Measurements from ENCODE around the gene MRPL11.
"Not testable (repeated sequence)": the region's sequence is repeated elsewhere in the genome, so short reads cannot be mapped to it uniquely, and the experiment has no call there.

The MRPL11 gene

DNA sequence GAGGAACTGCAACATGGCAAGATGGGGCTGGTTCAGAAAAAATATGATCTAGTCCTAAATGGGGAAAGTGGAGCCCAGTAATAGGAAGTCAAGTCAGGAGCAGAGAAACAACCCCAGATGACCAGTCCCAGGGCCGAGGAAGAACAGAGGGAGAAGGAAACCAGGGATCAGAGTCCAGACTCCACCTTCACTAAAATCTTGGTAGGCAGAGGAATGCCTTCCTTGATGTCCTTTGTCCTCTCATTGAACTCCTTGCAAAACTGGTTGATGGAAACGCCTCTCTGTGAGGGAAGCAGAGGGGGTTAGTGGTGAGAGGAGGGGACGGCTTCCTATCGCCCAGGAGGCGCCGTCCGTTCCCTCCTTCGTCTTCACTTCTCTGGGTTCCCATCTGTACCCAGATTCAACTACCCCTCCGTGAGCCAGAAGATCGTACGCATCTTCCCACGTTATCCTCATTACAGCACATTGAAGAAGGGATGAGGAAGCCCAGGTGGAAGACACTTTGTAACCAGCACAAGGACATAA lies 607 bp downstream of the MRPL11 start:
- Mint-ChIP-seq H3K27me3 (ENCODE audit: low read depth) (peaks cover 7% of the 10 kb centered on the region), H3K36me3 (ENCODE audit: low read depth) (peaks cover 25% of the 10 kb centered on the region), H3K27ac (peak overlapping the region; percentile 98 to 100 (median 99)), H3K4me1 (peaks cover 6% of the 10 kb centered on the region), H3K4me3 (peak overlapping the region; percentile 88 to 94 (median 90)), H3K9me3 (no peaks in the 10 kb centered on the region)
- TF ChIP-seq, protein P1, sequence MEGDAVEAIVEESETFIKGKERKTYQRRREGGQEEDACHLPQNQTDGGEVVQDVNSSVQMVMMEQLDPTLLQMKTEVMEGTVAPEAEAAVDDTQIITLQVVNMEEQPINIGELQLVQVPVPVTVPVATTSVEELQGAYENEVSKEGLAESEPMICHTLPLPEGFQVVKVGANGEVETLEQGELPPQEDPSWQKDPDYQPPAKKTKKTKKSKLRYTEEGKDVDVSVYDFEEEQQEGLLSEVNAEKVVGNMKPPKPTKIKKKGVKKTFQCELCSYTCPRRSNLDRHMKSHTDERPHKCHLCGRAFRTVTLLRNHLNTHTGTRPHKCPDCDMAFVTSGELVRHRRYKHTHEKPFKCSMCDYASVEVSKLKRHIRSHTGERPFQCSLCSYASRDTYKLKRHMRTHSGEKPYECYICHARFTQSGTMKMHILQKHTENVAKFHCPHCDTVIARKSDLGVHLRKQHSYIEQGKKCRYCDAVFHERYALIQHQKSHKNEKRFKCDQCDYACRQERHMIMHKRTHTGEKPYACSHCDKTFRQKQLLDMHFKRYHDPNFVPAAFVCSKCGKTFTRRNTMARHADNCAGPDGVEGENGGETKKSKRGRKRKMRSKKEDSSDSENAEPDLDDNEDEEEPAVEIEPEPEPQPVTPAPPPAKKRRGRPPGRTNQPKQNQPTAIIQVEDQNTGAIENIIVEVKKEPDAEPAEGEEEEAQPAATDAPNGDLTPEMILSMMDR (IDR thresholded peaks at IDR 0.05; ENCODE audit: unreplicated experiment in 3 of 3): no peak

DNA sequence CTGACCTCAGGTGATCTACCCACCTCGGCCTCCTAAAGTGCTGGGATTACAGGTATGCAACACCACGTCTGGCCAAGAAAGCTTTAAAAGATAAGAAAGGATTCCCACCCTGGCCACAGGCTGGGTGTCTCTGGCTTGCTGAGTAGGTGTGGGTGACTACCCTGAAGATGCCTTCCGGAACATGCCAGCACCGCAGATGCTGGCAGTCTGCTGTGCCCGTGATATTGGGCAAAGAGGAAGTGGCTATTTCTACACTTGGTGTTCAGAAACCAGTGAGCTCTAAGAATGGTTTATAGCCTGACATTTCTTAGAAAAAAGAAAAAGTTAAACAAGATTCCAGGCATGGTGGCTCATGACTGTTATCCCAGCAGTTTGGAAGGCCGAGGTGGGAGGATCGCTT lies 6.1 kb downstream of the MRPL11 start:
- peaks cover 38% of the 10 kb centered on the region for H3K36me3 Mint-ChIP-seq (ENCODE audit: low read depth)
- H3K27ac Mint-ChIP-seq: no peak overlapping the region
- H3K9me3 Mint-ChIP-seq: no peaks in the 10 kb centered on the region
- TF ChIP-seq, protein P1 (IDR thresholded peaks at IDR 0.05; ENCODE audit: unreplicated experiment in 3 of 3): no peak
- no peaks in the 10 kb centered on the region for H3K4me1 Mint-ChIP-seq
- no peaks in the 10 kb centered on the region for H3K27me3 Mint-ChIP-seq (ENCODE audit: low read depth)
- no peak overlapping the region for H3K4me3 Mint-ChIP-seq

DNA sequence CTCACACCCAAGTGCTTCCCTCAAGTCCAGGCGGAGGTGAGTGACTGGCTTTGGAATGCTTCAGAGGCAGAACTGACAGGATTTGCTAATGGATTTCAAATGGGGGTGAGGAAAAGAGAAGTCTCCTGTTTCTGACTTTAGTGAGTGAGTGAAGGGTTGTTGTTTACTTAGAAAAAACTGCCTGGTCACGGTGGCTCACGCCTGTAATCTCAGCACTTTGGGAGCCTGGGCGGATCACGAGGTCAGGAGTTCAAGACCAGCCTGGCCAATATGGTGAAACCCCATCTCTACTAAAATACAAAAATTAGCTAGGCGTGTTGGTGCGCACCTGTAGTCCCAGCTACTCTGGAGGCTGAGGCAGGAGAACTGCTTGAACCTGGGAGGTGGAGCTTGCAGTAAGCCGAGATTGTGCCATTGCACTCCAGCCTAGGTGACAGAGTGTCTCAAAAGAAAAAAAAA lies 6.7 kb downstream of the MRPL11 start:
- H3K4me3 Mint-ChIP-seq; H3K4me1 Mint-ChIP-seq; H3K9me3 Mint-ChIP-seq; H3K27me3 Mint-ChIP-seq (ENCODE audit: low read depth); H3K27ac Mint-ChIP-seq: not testable (repeated sequence)
- peaks cover 37% of the 10 kb centered on the region for H3K36me3 Mint-ChIP-seq (ENCODE audit: low read depth)

DNA sequence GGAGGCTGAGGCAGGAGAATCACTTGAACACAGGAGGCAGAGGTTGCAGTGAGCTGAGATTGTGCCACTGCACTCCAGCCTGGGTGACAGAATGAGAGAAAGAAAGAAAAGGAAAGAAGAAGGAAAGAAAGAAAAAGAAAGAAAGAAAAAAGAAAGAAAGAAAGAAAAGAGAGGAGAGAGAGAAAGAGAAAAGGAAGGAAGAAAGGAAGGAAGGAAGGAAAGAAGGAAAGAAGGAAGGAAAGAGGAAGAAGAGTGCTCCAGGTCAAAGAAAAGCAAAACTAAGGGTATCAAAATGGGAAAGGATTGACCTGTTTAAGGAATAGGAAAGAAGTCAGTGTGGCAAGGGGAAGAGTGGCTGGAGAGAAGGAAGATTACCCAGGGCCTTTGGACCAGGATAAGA lies 7.4 kb downstream of the MRPL11 start:
- not testable (repeated sequence) for H3K27ac Mint-ChIP-seq
- H3K36me3 Mint-ChIP-seq (ENCODE audit: low read depth): peaks cover 31% of the 10 kb centered on the region

DNA sequence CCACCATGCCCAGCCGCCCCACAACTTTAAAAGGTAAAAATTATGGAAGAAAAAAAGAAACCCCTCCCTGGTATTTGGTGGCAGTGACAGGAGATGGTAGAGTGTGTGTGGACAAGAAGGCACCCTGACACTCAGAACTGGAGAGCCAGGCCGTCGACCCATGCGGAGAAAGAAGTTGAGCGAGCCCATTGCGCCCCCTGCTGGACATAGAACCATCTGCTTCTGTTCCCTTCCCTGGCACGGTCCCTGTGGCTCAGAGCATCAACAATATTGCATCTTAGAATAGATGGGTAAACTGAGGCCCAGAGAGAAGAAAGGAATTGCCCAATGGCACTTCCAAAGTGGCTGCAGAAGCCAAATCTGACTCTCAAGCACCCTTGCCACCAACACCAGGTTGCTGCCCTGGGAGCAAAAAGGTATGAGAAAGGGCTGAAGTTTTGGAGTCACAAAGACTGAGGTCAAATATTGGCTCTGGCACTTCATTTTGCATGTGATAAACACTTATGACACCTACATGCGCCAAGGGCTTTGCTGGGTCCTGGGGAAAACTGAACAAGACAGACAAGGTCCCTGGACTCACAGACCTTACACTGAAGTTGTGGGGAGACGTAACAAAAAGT lies 8.6 kb downstream of the MRPL11 start:
- H3K27ac Mint-ChIP-seq: no peak overlapping the region
- H3K4me1 Mint-ChIP-seq: no peaks in the 10 kb centered on the region
- no peaks in the 10 kb centered on the region for H3K27me3 Mint-ChIP-seq (ENCODE audit: low read depth)
- no peak overlapping the region for H3K4me3 Mint-ChIP-seq
- TF ChIP-seq, protein P1 (IDR thresholded peaks at IDR 0.05; ENCODE audit: unreplicated experiment in 3 of 3): peak; percentile 66 to 75 (median 70)
- no peaks in the 10 kb centered on the region for H3K9me3 Mint-ChIP-seq
- H3K36me3 Mint-ChIP-seq (ENCODE audit: low read depth): peaks cover 19% of the 10 kb centered on the region

More for the DNA sequence above, 7.4 kb downstream of the MRPL11 start:
- not testable (repeated sequence) for H3K4me1 Mint-ChIP-seq; H3K27me3 Mint-ChIP-seq (ENCODE audit: low read depth); H3K4me3 Mint-ChIP-seq; H3K9me3 Mint-ChIP-seq

DNA sequence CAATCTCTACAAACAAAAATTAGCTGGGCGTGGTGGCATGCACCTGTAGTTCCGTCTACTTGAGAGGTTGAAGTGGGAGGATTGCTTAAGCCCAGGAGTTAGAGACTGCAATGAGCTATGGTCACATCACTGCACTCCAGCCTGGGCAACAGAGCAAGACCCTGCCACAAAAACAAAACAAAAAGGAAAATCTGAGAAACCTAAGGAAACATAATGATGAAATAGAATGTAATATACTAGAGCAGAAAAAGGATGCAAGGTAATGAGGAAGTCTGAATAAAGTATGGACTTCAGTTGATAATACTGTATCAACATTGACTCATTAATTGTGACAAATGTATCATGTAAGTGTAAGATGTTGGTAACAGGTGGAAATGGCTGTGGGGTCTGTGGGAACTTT lies 9.7 kb downstream of the MRPL11 start:
- TF ChIP-seq, protein P1 (IDR thresholded peaks at IDR 0.05; ENCODE audit: unreplicated experiment in 3 of 3): no peak
- Mint-ChIP-seq H3K36me3 (ENCODE audit: low read depth) (peaks cover 15% of the 10 kb centered on the region), H3K9me3 (no peaks in the 10 kb centered on the region), H3K27ac (no peak overlapping the region), H3K27me3 (ENCODE audit: low read depth) (peaks cover 4% of the 10 kb centered on the region), H3K4me3 (no peak overlapping the region), H3K4me1 (no peaks in the 10 kb centered on the region)

DNA sequence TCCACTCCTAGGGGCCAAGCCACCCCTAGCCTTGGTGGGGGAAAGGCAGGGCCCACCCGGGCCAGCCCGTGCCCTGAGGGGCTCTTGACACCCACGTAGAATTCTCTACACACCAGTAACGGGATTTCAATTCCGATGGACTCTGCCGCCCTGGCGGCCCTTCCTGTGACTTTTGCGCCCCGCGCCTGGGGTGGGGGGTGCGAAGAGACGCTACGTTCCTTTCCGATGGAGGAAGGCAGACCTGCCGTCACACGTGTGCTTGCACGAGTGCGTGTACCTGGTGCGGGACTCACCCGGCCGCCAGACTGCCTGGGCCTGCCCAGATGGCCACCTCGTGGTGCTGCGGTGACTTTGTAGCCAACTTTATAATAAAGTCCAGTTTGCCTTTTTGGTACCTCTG lies 12.3 kb downstream of the MRPL11 start:
- Mint-ChIP-seq H3K27ac (no peak overlapping the region), H3K36me3 (ENCODE audit: low read depth) (peaks cover 4% of the 10 kb centered on the region), H3K4me3 (no peak overlapping the region), H3K27me3 (ENCODE audit: low read depth) (peaks cover 14% of the 10 kb centered on the region), H3K9me3 (no peaks in the 10 kb centered on the region), H3K4me1 (no peaks in the 10 kb centered on the region)
- TF ChIP-seq, protein P1 (IDR thresholded peaks at IDR 0.05; ENCODE audit: unreplicated experiment in 3 of 3): no peak
